GM23248 (cell line): ENCODE measurements around the gene TMEM169. TPM values are rescaled to one million over a fixed set of nuclear protein-coding genes. Genes with fewer than 3 reads are reported as not detected.

Experiments
- DNase-seq: peaks from one replicate; pipeline ENCODE4 v3.0.0-alpha.2; 2015
- H2AFZ ChIP-seq: fragments of 200-600 bp; sonication (generic); 2 replicates; pipeline ENCODE4 v1.6.1; 2016; ENCODE audit warnings: antibody characterized with exemption
- H3F3A ChIP-seq: fragments of 200-600 bp; sonication (generic); 2 replicates; pipeline ENCODE4 v1.6.1; 2016; ENCODE audit warnings: mild to moderate bottlenecking, antibody characterized with exemption, mixed run types; ENCODE audit not compliant: insufficient read depth
- H3K27ac ChIP-seq: fragments of 200-600 bp; sonication (generic); 2 replicates; pipeline ENCODE4 v1.5.1; 2016; ENCODE audit warnings: mild to moderate bottlenecking
- H3K27me3 ChIP-seq: fragments of 200-600 bp; sonication (generic); replicated peaks from 2 replicates; pipeline ENCODE4 v1.6.1; 2016; ENCODE audit warnings: mild to moderate bottlenecking; ENCODE audit not compliant: insufficient read depth
- H3K36me3 ChIP-seq: fragments of 200-600 bp; sonication (generic); 2 replicates; pipeline ENCODE4 v1.6.1; 2016; ENCODE audit warnings: low read depth, mild to moderate bottlenecking
- H3K4me1 ChIP-seq: fragments of 200-600 bp; sonication (generic); 2 replicates; pipeline ENCODE4 v1.6.1; 2016; ENCODE audit warnings: mild to moderate bottlenecking; ENCODE audit not compliant: insufficient read depth
- H3K4me2 ChIP-seq: fragments of 200-600 bp; sonication (generic); one replicate; pipeline ENCODE4 v1.6.1; 2016; ENCODE audit warnings: mild to moderate bottlenecking; ENCODE audit not compliant: unreplicated experiment
- H3K4me3 ChIP-seq: fragments of 200-600 bp; sonication (generic); 2 replicates; pipeline ENCODE4 v1.5.1; 2016; ENCODE audit warnings: mild to moderate bottlenecking
- H3K79me2 ChIP-seq: fragments of 200-600 bp; sonication (generic); 2 replicates; pipeline ENCODE4 v1.6.1; 2016; ENCODE audit warnings: mild to moderate bottlenecking; ENCODE audit not compliant: insufficient read depth
- H3K9ac ChIP-seq: fragments of 200-600 bp; sonication (generic); 2 replicates; pipeline ENCODE4 v1.6.1; 2016; ENCODE audit warnings: mild to moderate bottlenecking
- H3K9me2 ChIP-seq: fragments of 200-600 bp; sonication (generic); 2 replicates; pipeline ENCODE4 v1.6.1; 2016; ENCODE audit warnings: mixed run types, mild to moderate bottlenecking, moderate library complexity; ENCODE audit not compliant: insufficient read depth
- H3K9me3 ChIP-seq: fragments of 200-600 bp; sonication (generic); one replicate; pipeline ENCODE4 v1.6.1; 2017; ENCODE audit warnings: low read depth
- H4K20me1 ChIP-seq: fragments of 200-600 bp; sonication (generic); 2 replicates; pipeline ENCODE4 v1.6.0; 2016; ENCODE audit not compliant: insufficient read depth
- EZH2 ChIP-seq: fragments of 200-600 bp; sonication (generic); IDR thresholded peaks from 2 replicates; pipeline ENCODE4 v1.6.1; 2018; ENCODE audit warnings: antibody characterized with exemption, mild to moderate bottlenecking; ENCODE audit not compliant: insufficient read depth, poor library complexity, severe bottlenecking
- EZH2phosphoT487 ChIP-seq: fragments of 200-600 bp; sonication (generic); IDR thresholded peaks from 2 replicates; pipeline ENCODE4 v1.6.1; 2018; ENCODE audit warnings: antibody characterized with exemption, moderate library complexity, mild to moderate bottlenecking, low read depth; ENCODE audit not compliant: insufficient read depth
- WGBS, 2 experiments: methylation state at CpG; one replicate each; pipeline ENCODE4 v1.1.6; 2015 to 2017; ENCODE audit warnings: low lambda C conversion rate in 2 of 2, low coverage in 1 of 2; ENCODE audit errors: missing lambda C conversion rate in 2 of 2; 5-methylcytosine and 5-hydroxymethylcytosine counted together
- in situ Hi-C: fragments of 300-500 bp; cut with MboI; formaldehyde crosslinking; loops from 2 replicates; pipeline ENCODE4 v1.15.0; 2020
- polyA plus RNA-seq: library from polyadenylated mRNA; unstranded; fragments of >200 nt; fragmentation: Nextera tagmentation; extraction: Ambion mirVana; gene quantifications from 2 replicates; pipeline ENCODE4 v1.2.1, GENCODE V29; 2016
- total RNA-seq: library from RNA; depleted of rRNA; stranded (reverse); fragments of >200 nt; shearing (Covaris generic); gene quantifications from 2 replicates; pipeline ENCODE4 v1.2.3, GENCODE V29; 2014

The TMEM169 gene
- total and polyA plus RNA-seq, 2 experiments from 2014 or later = under 0.01 to 0.11 TPM

DNA sequence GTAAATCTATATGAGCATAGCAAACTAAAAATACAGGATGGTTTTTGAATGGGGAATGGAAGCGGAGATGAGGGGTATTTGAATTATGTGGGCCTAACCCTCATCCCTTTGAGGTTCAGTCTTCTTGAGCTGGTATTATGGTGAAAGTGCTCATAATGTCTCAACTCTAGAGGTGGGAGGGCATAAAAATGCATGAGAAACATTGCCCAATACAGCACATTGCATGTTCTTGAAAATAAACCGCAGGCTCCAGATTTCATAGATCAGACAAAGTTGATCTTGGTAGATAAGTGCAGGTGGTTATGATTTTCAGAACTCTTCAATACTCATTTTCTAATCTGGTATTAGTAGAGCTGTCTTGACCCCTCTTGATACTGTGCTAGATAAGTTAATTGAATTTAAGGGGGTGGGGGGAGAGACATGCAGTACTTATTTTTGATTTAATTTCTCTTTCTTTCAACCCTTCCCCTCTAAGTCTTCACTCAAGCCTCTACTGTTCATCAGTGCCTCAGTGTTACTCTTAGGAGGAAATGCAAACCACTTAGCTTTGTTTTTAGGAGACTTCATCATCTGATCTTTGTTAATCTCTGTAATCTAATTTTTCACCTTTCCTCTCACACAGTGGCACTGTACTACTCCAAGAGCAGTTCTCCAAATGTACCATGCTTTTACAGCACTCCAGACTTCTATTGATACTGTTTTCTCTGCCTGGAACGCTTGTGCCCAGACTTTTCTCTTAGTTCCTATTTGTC lies 49.6 kb downstream of the TMEM169 start:
- Histone ChIP-seq H4K20me1 (no peaks in the 10 kb centered on the region), H3K36me3 (peaks cover 92% of the 10 kb centered on the region), H3K79me2 (peaks cover 97% of the 10 kb centered on the region), H3K27me3 (no peaks in the 10 kb centered on the region), H3K9me2 (no peaks in the 10 kb centered on the region), H3K27ac (no peak overlapping the region), H3F3A (peaks cover 19% of the 10 kb centered on the region; the same call in 1 of the 2 replicates), H3K4me3 (no peak overlapping the region), H2AFZ (no peak overlapping the region), H3K9ac (no peak overlapping the region), H3K4me1 (no peaks in the 10 kb centered on the region), H3K4me2 (no peak overlapping the region), H3K9me3 (no peaks in the 10 kb centered on the region)
- WGBS, 2 experiments = 98 to 99% methylated on average over 3 of the region's 3 CpGs
- in situ Hi-C loops = no loop called here
- TF ChIP-seq EZH2 = no peak
- no peak for TF ChIP-seq EZH2phosphoT487
- DNase-seq = no peak

DNA sequence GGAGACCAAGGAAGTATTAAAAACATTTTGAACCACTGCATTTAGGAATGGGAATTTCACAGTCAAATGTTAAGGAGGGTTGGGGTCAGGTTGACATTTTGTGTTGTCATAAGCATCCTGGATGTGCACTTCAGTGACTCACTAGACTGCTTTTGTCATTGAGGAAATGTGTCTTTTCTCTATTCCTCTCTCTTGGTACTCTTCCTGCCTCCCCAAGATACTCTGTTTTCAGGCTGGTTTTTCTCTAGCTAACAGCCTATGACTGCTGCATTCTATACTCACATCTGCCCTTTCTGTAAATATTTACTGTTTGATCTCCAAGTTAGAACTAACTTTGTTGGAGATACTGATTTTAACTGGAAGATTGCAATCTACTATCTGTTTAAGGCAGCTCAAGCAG lies 50.9 kb downstream of the TMEM169 start:
- H3K9me3 ChIP-seq = no peaks in the 10 kb centered on the region
- peaks cover 87% of the 10 kb centered on the region for H3K79me2 ChIP-seq
- H3K27me3 ChIP-seq = no peaks in the 10 kb centered on the region
- no peak overlapping the region for H3K4me3 ChIP-seq
- no peaks in the 10 kb centered on the region for H4K20me1 ChIP-seq
- H3K27ac ChIP-seq = no peak overlapping the region
- no peak for DNase-seq
- no peak for TF ChIP-seq EZH2
- TF ChIP-seq EZH2phosphoT487 = no peak
- no peak overlapping the region for H3K4me2 ChIP-seq
- peaks cover 22% of the 10 kb centered on the region for H3F3A ChIP-seq
- H3K9ac ChIP-seq = no peak overlapping the region
- H3K9me2 ChIP-seq = no peaks in the 10 kb centered on the region
- in situ Hi-C loops = no loop called here
- no peak overlapping the region for H2AFZ ChIP-seq
- H3K36me3 ChIP-seq = peaks cover 93% of the 10 kb centered on the region
- no peaks in the 10 kb centered on the region for H3K4me1 ChIP-seq

DNA sequence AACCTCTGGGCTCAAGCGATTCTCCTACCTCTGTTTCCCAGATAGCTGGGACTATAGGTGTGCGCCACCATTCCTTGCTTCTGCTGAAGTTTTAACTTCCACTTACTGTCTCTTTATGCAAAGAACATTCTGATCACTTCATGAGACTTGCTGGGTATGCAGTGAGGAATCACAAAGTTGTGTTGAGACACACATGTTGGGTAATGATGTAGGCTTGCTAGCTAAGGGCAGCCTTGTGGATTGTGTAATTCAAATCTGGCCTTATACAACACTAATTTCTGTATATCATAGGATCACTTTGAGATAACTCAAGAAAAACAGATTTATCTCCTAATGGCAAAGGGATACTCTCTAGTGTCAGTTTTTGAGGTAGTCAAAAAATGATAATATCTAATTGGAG lies 51.7 kb downstream of the TMEM169 start:
- peaks cover 25% of the 10 kb centered on the region for H3F3A ChIP-seq
- TF ChIP-seq EZH2 (no peak), EZH2phosphoT487 (no peak)
- no peaks in the 10 kb centered on the region for H3K9me3 ChIP-seq
- no peak overlapping the region for H2AFZ ChIP-seq
- no peak overlapping the region for H3K4me2 ChIP-seq
- no peaks in the 10 kb centered on the region for H3K4me1 ChIP-seq
- no peaks in the 10 kb centered on the region for H4K20me1 ChIP-seq
- 97 to 100% methylated on average over 2 of the region's 2 CpGs for WGBS, 2 experiments
- DNase-seq = no peak
- no peak overlapping the region for H3K27ac ChIP-seq
- H3K4me3 ChIP-seq = no peak overlapping the region
- peaks cover 87% of the 10 kb centered on the region for H3K79me2 ChIP-seq
- H3K9ac ChIP-seq = no peak overlapping the region
- H3K27me3 ChIP-seq = no peaks in the 10 kb centered on the region
- in situ Hi-C loops = no loop called here
- H3K9me2 ChIP-seq = no peaks in the 10 kb centered on the region
- H3K36me3 ChIP-seq = peaks cover 93% of the 10 kb centered on the region

DNA sequence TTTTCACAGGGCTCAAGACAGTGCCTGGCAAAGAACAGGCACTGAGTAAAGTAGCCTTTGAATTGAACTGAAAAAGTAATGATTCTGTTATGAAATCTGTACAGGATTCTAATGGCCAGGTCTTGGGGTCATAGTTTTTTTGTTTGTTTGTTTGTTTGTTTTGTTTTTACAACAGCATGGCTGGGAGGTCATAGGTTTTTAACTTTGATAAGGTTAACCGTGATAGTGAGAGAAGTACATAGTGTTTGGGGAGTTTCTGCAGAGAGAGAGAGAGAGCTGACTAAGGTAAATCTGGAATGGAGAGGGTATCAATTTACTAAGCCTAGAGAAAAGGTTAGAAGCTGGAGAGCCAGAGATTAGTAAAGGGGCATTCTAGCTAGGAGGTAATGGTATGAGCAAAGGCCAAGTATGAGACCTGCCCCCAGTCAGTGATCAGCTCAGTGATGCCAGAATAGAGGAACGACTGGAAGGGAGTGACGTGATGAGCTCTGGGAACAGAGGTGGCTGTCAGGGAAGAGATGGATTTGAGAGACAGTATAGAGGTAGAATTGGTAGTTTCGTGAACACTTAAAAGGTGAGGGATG lies 53.3 kb downstream of the TMEM169 start:
- Histone ChIP-seq H3K79me2 (peaks cover 87% of the 10 kb centered on the region), H3K4me2 (no peak overlapping the region), H3K36me3 (peaks cover 95% of the 10 kb centered on the region), H3F3A (peaks cover 35% of the 10 kb centered on the region), H4K20me1 (no peaks in the 10 kb centered on the region), H3K9me3 (no peaks in the 10 kb centered on the region), H3K27ac (no peak overlapping the region), H3K4me1 (no peaks in the 10 kb centered on the region), H3K27me3 (no peaks in the 10 kb centered on the region), H3K4me3 (no peak overlapping the region), H3K9ac (no peak overlapping the region), H3K9me2 (no peaks in the 10 kb centered on the region), H2AFZ (no peak overlapping the region)
- no peak for TF ChIP-seq EZH2phosphoT487
- no peak for TF ChIP-seq EZH2
- in situ Hi-C loops = no loop called here
- WGBS, 2 experiments = 97 to 99% methylated on average over 4 of the region's 4 CpGs
- DNase-seq = no peak
